AG04449 (cell line): ENCODE results near the gene CDH13.

Experiments
- CTCF ChIA-PET: fragments of 350-600 bp; formaldehyde crosslinking; extraction: SDS; loops from one replicate; lab custom pipeline; 2021; ENCODE audit warnings: antibody characterized with exemption; lab: Yijun Ruan, JAX
- POLR2A ChIA-PET: fragments of 400-600, 350-600 bp; formaldehyde crosslinking; extraction: SDS; loops from one replicate; lab custom pipeline; 2020; ENCODE audit warnings: antibody characterized with exemption, inconsistent platforms; lab: Yijun Ruan, JAX
- DNase-seq: peaks from one replicate; pipeline ENCODE4 v3.0.0-alpha.2; 2010; ENCODE audit warnings: low read depth, low spot score
- H3K4me3 ChIP-seq: 2 replicates; pipeline ENCODE4 v1.5.1; 2011; ENCODE audit warnings: low read depth, mild to moderate bottlenecking, control low read depth, low read length
- TF ChIP-seq, protein P1 (sequence below): IDR thresholded peaks from one replicate; pipeline ENCODE4 v1.5.1; 2011; ENCODE audit warnings: mild to moderate bottlenecking, moderate library complexity, low read length, control low read depth, inconsistent platforms; ENCODE audit not compliant: insufficient read depth; ENCODE audit errors: missing control alignments

CDH13 gene

GRCh38 chr16:82730901-82731300 lies 104.1 kb downstream of the CDH13 start:
- TF ChIP-seq, protein P1, sequence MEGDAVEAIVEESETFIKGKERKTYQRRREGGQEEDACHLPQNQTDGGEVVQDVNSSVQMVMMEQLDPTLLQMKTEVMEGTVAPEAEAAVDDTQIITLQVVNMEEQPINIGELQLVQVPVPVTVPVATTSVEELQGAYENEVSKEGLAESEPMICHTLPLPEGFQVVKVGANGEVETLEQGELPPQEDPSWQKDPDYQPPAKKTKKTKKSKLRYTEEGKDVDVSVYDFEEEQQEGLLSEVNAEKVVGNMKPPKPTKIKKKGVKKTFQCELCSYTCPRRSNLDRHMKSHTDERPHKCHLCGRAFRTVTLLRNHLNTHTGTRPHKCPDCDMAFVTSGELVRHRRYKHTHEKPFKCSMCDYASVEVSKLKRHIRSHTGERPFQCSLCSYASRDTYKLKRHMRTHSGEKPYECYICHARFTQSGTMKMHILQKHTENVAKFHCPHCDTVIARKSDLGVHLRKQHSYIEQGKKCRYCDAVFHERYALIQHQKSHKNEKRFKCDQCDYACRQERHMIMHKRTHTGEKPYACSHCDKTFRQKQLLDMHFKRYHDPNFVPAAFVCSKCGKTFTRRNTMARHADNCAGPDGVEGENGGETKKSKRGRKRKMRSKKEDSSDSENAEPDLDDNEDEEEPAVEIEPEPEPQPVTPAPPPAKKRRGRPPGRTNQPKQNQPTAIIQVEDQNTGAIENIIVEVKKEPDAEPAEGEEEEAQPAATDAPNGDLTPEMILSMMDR = no peak
- DNase-seq = no peak
- CTCF ChIA-PET = interaction anchor here (1.1 kb wide), 1 partner anchor 717 kb away, joined by 3 read pairs; no protein-coding TSS in a partner anchor
- H3K4me3 ChIP-seq = no peak overlapping the region
- POLR2A ChIA-PET = interaction anchor here (0.6 kb wide), 1 partner anchor 30 kb away, joined by 3 read pairs; no protein-coding TSS in a partner anchor

DNA sequence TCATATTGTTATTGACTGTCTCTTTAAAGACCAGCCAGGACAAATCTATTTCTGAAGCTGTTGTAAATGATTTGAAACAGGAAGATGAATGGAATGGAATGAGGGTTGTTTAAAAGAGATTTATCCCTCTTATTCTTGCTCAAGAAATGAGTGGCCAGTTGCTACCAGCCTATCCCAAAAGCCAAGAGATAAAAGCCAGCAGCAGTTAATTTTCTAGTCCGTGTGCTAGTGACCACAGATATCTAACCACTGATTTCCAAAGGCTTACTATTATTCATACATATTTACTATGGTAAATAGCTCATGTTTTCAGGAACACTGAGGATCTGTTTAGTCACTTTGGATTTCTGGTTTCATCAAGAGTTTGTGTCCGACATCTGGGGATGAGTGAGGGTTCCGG lies 105.7 kb downstream of the CDH13 start:
- TF ChIP-seq, protein P1 = no peak
- ChIA-PET CTCF (no interaction called here), POLR2A (no interaction called here)
- DNase-seq = no peak
- no peak overlapping the region for H3K4me3 ChIP-seq

GRCh38 chr16:82735186-82735585 lies 108.4 kb downstream of the CDH13 start:
- POLR2A ChIA-PET = interaction anchor here (0.5 kb wide), 1 partner anchor 25 kb away, joined by 3 read pairs; no protein-coding TSS in a partner anchor
- TF ChIP-seq, protein P1 = no peak
- H3K4me3 ChIP-seq = no peak overlapping the region
- CTCF ChIA-PET = interaction anchor here (1.0 to 1.6 kb wide), 2 partner anchors 9 to 95 kb away, joined by 4 to 5 read pairs; no protein-coding TSS in a partner anchor
- no peak for DNase-seq

- POLR2A ChIA-PET = interaction anchor here (0.5 kb wide), 1 partner anchor 25 kb away, joined by 3 read pairs; no protein-coding TSS in a partner anchor
- H3K4me3 ChIP-seq = no peak overlapping the region
- DNase-seq = peak; percentile 24
- TF ChIP-seq, protein P1 = no peak
- CTCF ChIA-PET = interaction anchor here (1.0 to 1.6 kb wide), 2 partner anchors 10 to 95 kb away, joined by 4 to 5 read pairs; no protein-coding TSS in a partner anchor
Measured at GRCh38 chr16:82735673-82736091, 108.9 kb downstream of the CDH13 start.

DNA sequence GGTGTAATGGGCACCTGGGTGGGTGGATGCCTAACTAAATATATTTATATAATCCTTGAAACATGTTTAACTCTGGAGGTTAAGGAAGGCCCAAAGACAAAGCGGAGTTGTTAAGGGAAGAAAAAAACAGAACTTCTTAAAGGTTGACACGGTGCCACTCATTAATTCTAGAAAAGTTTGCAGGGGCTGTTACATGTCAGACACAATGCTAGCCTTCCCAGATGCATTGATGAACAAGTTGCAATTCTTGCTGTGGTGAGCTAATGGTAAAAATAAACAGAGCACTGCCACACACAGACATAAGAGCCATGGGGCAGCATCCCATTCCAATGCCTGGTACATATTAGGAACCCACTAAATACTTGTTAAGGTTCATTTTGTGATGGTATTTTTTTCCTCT lies 109.5 kb downstream of the CDH13 start:
- no peak for DNase-seq
- ChIA-PET CTCF (no interaction called here), POLR2A (no interaction called here)
- TF ChIP-seq, protein P1 = no peak
- no peak overlapping the region for H3K4me3 ChIP-seq

DNA sequence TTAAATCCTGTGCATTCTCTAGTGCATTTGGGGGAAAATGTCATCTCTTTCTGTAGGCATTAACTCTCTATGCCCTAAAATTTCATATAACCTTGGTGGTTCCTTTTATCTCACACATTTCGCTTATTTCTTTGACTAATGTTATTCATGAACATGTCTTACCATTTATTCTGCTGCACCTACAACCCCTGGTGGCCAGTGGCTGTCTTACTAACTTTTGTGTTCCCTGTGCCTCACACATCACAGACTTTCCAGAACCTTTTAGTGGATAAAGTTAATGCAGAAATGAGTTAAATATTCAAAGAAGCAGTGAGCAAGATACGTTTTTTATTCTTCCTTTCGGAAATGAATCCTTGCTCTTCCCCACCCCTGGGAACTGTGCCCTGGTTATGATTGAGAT lies 111.9 kb downstream of the CDH13 start:
- TF ChIP-seq, protein P1 = peak; percentile 5
- DNase-seq = no peak
- POLR2A ChIA-PET = no interaction called here
- H3K4me3 ChIP-seq = no peak overlapping the region
- CTCF ChIA-PET = no interaction called here
